CD4-positive, alpha-beta T cell (primary cell): Measurements from ENCODE around the gene IDH1. TPM values are rescaled to one million over a fixed set of nuclear protein-coding genes. Genes with fewer than 3 reads are reported as not detected.

ENCODE experiments used
- ATAC-seq: fragments of 200-7000 bp; cut with Tn5 transposase; one replicate; pipeline ENCODE4 v1.10.0; 2022; ENCODE audit warnings: mild to moderate bottlenecking; ENCODE audit not compliant: poor library complexity
- CTCF ChIA-PET: fragments of 350-600 bp; sonication (Branson Sonifier 250); formaldehyde crosslinking; loops from one replicate; lab custom pipeline; 2021; ENCODE audit warnings: antibody characterized with exemption, inconsistent platforms; lab: Charles Lee
- POLR2A ChIA-PET: fragments of 350-600 bp; sonication (Branson Sonifier 250); formaldehyde crosslinking; loops from one replicate; lab custom pipeline; 2021; ENCODE audit warnings: antibody characterized with exemption, inconsistent platforms; lab: Charles Lee
- DNase-seq, 14 experiments: peaks; one replicate each; pipeline ENCODE4 v3.0.0-alpha.2; 2013 to 2020; ENCODE audit warnings: mixed read lengths in 2 of 14
- H3K27ac ChIP-seq, 2 donors: one replicate each; pipeline versions ENCODE4 v1.5.1 to v1.7.0; 2013; ENCODE audit warnings: low read length in 2 of 2, low read depth in 1 of 2, mild to moderate bottlenecking in 1 of 2
- H3K27me3 ChIP-seq, 2 experiments: 1 replicate in 1 of 2; 2 replicates in 1 of 2; pipeline versions ENCODE4 v1.6.1 to v1.7.0; 2013; ENCODE audit warnings: low read length in 2 of 2, control low read depth in 1 of 2, mild to moderate bottlenecking in 1 of 2, moderate library complexity in 1 of 2; ENCODE audit not compliant: insufficient read depth in 2 of 2, control insufficient read depth in 1 of 2
- H3K36me3 ChIP-seq: one replicate; pipeline ENCODE4 v1.6.1; 2013; ENCODE audit warnings: low read length, control low read depth; ENCODE audit not compliant: insufficient read depth
- H3K4me1 ChIP-seq: one replicate; pipeline ENCODE4 v1.6.1; 2013; ENCODE audit warnings: low read length, control low read depth; ENCODE audit not compliant: insufficient read depth
- H3K4me3 ChIP-seq: one replicate; pipeline ENCODE4 v1.5.1; 2013; ENCODE audit warnings: mild to moderate bottlenecking, low read length, moderate library complexity
- H3K9me3 ChIP-seq, 2 experiments: 1 replicate in 1 of 2; 2 replicates in 1 of 2; pipeline versions ENCODE4 v1.6.1 to v1.7.0; 2013; ENCODE audit warnings: low read length in 2 of 2, mild to moderate bottlenecking in 2 of 2, control low read depth in 1 of 2, moderate library complexity in 1 of 2; ENCODE audit not compliant: control insufficient read depth in 1 of 2, insufficient read depth in 1 of 2
- H3K27ac Mint-ChIP-seq: one replicate; pipeline ENCODE4 v1.8.0; 2020; ENCODE audit warnings: mixed read lengths
- H3K27me3 Mint-ChIP-seq: one replicate; pipeline ENCODE4 v1.8.0; 2021; ENCODE audit warnings: mixed read lengths
- H3K36me3 Mint-ChIP-seq: one replicate; pipeline ENCODE4 v1.8.0; 2021; ENCODE audit warnings: low read depth, mixed read lengths
- H3K4me1 Mint-ChIP-seq: one replicate; pipeline ENCODE4 v1.8.0; 2021; ENCODE audit warnings: low read depth, mixed read lengths
- H3K4me3 Mint-ChIP-seq: one replicate; pipeline ENCODE4 v1.8.0; 2020; ENCODE audit warnings: mild to moderate bottlenecking, mixed read lengths
- H3K9me3 Mint-ChIP-seq: one replicate; pipeline ENCODE4 v1.8.0; 2020; ENCODE audit warnings: mixed read lengths
- intact Hi-C, 2 experiments: fragments of 100-400 bp; cut with DNase I in 1 of 2; cut with micrococcal nuclease in 1 of 2; formaldehyde crosslinking; loops; one replicate each; pipeline versions ENCODE4 v1.15.1 to v1.9.0; 2023 to 2025; cut with DNase I, micrococcal nuclease
- total RNA-seq, 174 experiments: library from RNA in 2 of 174; stranded (reverse) in 2 of 174; gene quantifications; one replicate each; pipeline ENCODE4 v1.2.3 and lab custom pipeline; 2021 to 2026
- TF ChIP-seq, protein P1 (sequence below): fragments of 200-600 bp; IDR thresholded peaks from one replicate; pipeline ENCODE4 v1.8.0; 2022; ENCODE audit warnings: antibody characterized with exemption, mild to moderate bottlenecking

The IDH1 gene
- total RNA-seq, 2 experiments from 2014 or later = 3.0 to 3.4 TPM

DNA sequence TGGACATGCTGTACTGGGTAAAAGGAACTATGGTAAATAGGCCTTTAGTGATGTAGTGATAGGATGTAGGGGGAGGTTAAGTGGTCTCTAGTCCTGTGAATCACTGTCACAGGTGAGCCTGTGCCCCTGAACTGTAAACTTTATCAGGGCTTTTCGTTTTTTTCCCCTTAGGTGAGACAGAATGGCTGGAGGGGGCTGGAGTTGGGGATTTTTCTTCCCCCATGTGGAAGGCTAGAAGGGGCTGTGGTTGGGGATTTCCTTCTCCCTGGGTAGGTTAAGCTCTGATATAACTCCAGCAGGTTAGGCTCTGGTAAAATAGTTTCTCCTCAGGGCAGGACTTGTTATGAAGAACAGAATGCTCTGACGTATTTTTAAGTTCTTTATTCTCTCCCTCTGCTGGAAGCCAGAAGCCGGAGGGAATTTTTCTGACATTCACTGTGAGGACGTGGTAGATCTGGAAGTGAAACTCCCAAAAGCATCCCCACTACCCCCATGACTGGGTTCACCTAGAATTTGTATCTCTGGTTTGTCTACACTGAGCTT lies 39.7 kb upstream of the IDH1 start:
- CTCF ChIA-PET = no interaction called here
- H3K4me3 Mint-ChIP-seq = no peak overlapping the region
- peak in 1 of 14 experiments; percentile 11 for DNase-seq
- no peak for ATAC-seq
- TF ChIP-seq, protein P1, sequence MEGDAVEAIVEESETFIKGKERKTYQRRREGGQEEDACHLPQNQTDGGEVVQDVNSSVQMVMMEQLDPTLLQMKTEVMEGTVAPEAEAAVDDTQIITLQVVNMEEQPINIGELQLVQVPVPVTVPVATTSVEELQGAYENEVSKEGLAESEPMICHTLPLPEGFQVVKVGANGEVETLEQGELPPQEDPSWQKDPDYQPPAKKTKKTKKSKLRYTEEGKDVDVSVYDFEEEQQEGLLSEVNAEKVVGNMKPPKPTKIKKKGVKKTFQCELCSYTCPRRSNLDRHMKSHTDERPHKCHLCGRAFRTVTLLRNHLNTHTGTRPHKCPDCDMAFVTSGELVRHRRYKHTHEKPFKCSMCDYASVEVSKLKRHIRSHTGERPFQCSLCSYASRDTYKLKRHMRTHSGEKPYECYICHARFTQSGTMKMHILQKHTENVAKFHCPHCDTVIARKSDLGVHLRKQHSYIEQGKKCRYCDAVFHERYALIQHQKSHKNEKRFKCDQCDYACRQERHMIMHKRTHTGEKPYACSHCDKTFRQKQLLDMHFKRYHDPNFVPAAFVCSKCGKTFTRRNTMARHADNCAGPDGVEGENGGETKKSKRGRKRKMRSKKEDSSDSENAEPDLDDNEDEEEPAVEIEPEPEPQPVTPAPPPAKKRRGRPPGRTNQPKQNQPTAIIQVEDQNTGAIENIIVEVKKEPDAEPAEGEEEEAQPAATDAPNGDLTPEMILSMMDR = no peak
- Histone ChIP-seq H3K9me3 (peaks cover 0 to 5% of the 10 kb centered on the region in 2 experiments), H3K27me3 (no peaks in the 10 kb centered on the region), H3K27ac (no peak overlapping the region), H3K4me1 (no peaks in the 10 kb centered on the region), H3K36me3 (peaks cover 64% of the 10 kb centered on the region), H3K4me3 (no peak overlapping the region)
- no peaks in the 10 kb centered on the region for H3K27me3 Mint-ChIP-seq
- peaks cover 65% of the 10 kb centered on the region for H3K4me1 Mint-ChIP-seq
- H3K27ac Mint-ChIP-seq = peak overlapping the region; percentile 13
- intact Hi-C loops = no loop called here
- POLR2A ChIA-PET = no interaction called here
- peaks cover 91% of the 10 kb centered on the region for H3K36me3 Mint-ChIP-seq
- peaks cover 8% of the 10 kb centered on the region for H3K9me3 Mint-ChIP-seq

DNA sequence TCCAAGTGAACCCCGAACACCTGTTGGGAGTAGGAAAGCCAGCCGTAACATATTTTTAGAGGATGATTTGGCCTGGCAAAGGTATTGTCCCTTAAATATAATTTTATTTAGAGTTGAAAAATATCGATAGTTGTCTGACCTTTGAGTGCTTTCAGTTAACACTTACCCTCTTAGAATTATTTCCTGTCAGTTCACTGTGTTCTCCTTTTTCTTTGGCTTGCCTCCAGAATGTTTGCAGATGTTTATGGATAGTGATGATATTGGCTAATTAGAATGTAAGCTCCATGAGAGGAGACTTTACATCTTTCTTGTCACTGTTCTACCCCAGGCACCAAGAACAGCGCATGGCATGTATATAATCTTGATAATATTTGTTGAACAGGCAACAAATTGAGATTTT lies 31.0 kb upstream of the IDH1 start:
- TF ChIP-seq, protein P1 = no peak
- Histone ChIP-seq H3K4me3 (no peak overlapping the region), H3K4me1 (no peaks in the 10 kb centered on the region), H3K36me3 (peaks cover 77% of the 10 kb centered on the region), H3K27ac (no peak overlapping the region), H3K9me3 (peaks cover 0 to 4% of the 10 kb centered on the region in 2 experiments), H3K27me3 (no peaks in the 10 kb centered on the region)
- H3K27me3 Mint-ChIP-seq = no peaks in the 10 kb centered on the region
- ChIA-PET POLR2A (no interaction called here), CTCF (interaction anchor here (0.7 kb wide), 1 partner anchor 25 kb away, joined by 3 read pairs; no protein-coding TSS in a partner anchor)
- H3K9me3 Mint-ChIP-seq = peaks cover 7% of the 10 kb centered on the region
- H3K4me1 Mint-ChIP-seq = peaks cover 25% of the 10 kb centered on the region
- H3K4me3 Mint-ChIP-seq = no peak overlapping the region
- DNase-seq (no peak), ATAC-seq (no peak)
- H3K27ac Mint-ChIP-seq = no peak overlapping the region
- H3K36me3 Mint-ChIP-seq = peaks cover 88% of the 10 kb centered on the region
- intact Hi-C loops = no loop called here

DNA sequence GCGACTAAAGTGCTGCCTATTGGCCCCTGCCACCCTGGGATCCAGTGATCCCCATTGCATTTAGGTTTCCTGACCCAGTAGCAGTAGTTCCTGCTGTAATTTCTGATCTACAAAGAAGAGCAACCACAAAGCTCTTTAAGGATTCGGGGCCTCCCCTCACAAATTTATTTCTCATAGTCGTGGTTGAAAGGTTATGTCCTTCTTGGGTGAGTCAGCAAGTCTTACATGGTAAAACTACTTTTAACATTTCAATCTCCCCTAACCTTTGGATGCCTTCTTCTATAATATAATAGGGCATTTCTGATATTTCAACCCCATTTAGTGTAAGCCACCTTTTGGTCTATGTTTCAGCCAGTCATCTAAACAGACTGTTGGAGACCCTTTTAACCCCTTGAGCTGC lies 26.1 kb upstream of the IDH1 start:
- Histone ChIP-seq H3K27ac (no peak overlapping the region), H3K27me3 (no peaks in the 10 kb centered on the region), H3K36me3 (peaks cover 83% of the 10 kb centered on the region), H3K4me3 (no peak overlapping the region), H3K4me1 (no peaks in the 10 kb centered on the region), H3K9me3 (no peaks in the 10 kb centered on the region)
- ChIA-PET POLR2A (no interaction called here), CTCF (no interaction called here)
- intact Hi-C loops = loop anchor here in 1 of 2 experiments (5.0 kb wide), 1 partner anchor 34 kb away; no protein-coding TSS in a partner anchor
- Mint-ChIP-seq H3K27ac (peak overlapping the region; percentile 44), H3K27me3 (no peaks in the 10 kb centered on the region), H3K9me3 (no peaks in the 10 kb centered on the region), H3K4me3 (no peak overlapping the region), H3K36me3 (peaks cover 88% of the 10 kb centered on the region), H3K4me1 (peaks cover 42% of the 10 kb centered on the region)
- TF ChIP-seq, protein P1 = no peak
- no peak for ATAC-seq
- DNase-seq = no peak
